Type B pancreatic cell (in vitro differentiated cells): ENCODE results near the gene SCLT1. TPM values are rescaled to one million over a fixed set of nuclear protein-coding genes. Genes with fewer than 3 reads are reported as not detected.

Experiments used
- DNase-seq: peaks from one replicate; pipeline ENCODE4 v3.0.0; 2021; ENCODE audit warnings: mixed read lengths; ENCODE audit not compliant: unreplicated experiment; ENCODE audit errors: extremely low spot score
- H3K27ac Mint-ChIP-seq: 2 replicates; pipeline ENCODE4 v1.8.0; 2021; ENCODE audit warnings: mild to moderate bottlenecking, mixed read lengths
- H3K27me3 Mint-ChIP-seq: 2 replicates; pipeline ENCODE4 v1.8.0; 2021; ENCODE audit warnings: mixed read lengths
- H3K36me3 Mint-ChIP-seq: 2 replicates; pipeline ENCODE4 v1.8.0; 2021; ENCODE audit warnings: mixed read lengths
- H3K4me1 Mint-ChIP-seq: one replicate; pipeline ENCODE4 v1.8.0; 2021; ENCODE audit warnings: mixed read lengths; ENCODE audit not compliant: unreplicated experiment
- H3K4me3 Mint-ChIP-seq: 2 replicates; pipeline ENCODE4 v1.8.0; 2021; ENCODE audit warnings: mild to moderate bottlenecking, mixed read lengths
- H3K9me3 Mint-ChIP-seq: 2 replicates; pipeline ENCODE4 v1.8.0; 2021; ENCODE audit warnings: mixed read lengths
- total RNA-seq: library from RNA; stranded (reverse); gene quantifications from 2 replicates; pipeline ENCODE4 v1.2.1, GENCODE V29; 2021; ENCODE audit warnings: low replicate concordance
- TF ChIP-seq, protein P1 (sequence below): fragments of 200-600 bp; sonication (generic); conservative IDR thresholded peaks from 2 replicates; pipeline ENCODE4 v1.5.0; 2021; ENCODE audit warnings: antibody characterized with exemption, mild to moderate bottlenecking

Gene SCLT1
- total RNA-seq, 1 donor from 2014 or later: 21.2 TPM

DNA sequence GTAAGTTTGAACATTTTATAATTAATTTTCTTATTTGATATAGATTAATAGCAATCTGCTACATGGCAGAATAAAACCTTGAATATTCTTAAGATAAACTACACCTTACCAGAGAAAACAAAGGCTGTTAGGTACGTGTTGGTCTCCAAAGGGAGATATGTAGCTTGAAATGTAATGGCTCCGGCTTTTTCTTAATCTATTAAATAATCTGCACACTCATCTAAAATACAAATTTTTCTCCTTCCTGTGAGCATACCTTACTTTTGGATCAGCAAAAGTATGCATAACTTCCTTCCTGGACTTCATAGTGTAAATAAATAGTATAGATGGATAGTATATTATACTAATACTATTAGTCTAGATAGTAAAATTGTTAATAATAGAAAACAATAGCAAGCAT, 142.5 kb downstream of the SCLT1 start:
- H3K4me1 Mint-ChIP-seq: no peaks in the 10 kb centered on the region
- H3K27ac Mint-ChIP-seq: no peak overlapping the region
- no peak for DNase-seq
- no peaks in the 10 kb centered on the region for H3K9me3 Mint-ChIP-seq
- H3K4me3 Mint-ChIP-seq: no peak overlapping the region
- H3K36me3 Mint-ChIP-seq: peaks cover 5% of the 10 kb centered on the region
- TF ChIP-seq, protein P1, sequence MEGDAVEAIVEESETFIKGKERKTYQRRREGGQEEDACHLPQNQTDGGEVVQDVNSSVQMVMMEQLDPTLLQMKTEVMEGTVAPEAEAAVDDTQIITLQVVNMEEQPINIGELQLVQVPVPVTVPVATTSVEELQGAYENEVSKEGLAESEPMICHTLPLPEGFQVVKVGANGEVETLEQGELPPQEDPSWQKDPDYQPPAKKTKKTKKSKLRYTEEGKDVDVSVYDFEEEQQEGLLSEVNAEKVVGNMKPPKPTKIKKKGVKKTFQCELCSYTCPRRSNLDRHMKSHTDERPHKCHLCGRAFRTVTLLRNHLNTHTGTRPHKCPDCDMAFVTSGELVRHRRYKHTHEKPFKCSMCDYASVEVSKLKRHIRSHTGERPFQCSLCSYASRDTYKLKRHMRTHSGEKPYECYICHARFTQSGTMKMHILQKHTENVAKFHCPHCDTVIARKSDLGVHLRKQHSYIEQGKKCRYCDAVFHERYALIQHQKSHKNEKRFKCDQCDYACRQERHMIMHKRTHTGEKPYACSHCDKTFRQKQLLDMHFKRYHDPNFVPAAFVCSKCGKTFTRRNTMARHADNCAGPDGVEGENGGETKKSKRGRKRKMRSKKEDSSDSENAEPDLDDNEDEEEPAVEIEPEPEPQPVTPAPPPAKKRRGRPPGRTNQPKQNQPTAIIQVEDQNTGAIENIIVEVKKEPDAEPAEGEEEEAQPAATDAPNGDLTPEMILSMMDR: no peak
- H3K27me3 Mint-ChIP-seq: no peaks in the 10 kb centered on the region

- H3K27ac Mint-ChIP-seq: no peak overlapping the region
- DNase-seq: no peak
- no peaks in the 10 kb centered on the region for H3K9me3 Mint-ChIP-seq
- peaks cover 16% of the 10 kb centered on the region for H3K36me3 Mint-ChIP-seq
- no peaks in the 10 kb centered on the region for H3K4me1 Mint-ChIP-seq
- TF ChIP-seq, protein P1: no peak
- H3K4me3 Mint-ChIP-seq: no peak overlapping the region
- no peaks in the 10 kb centered on the region for H3K27me3 Mint-ChIP-seq
Observed at GRCh38 chr4:128946916-128947315, 146.4 kb downstream of the SCLT1 start.

GRCh38 chr4:128942607-128943006, 150.7 kb downstream of the SCLT1 start:
- Mint-ChIP-seq H3K9me3 (no peaks in the 10 kb centered on the region), H3K4me1 (no peaks in the 10 kb centered on the region), H3K27me3 (no peaks in the 10 kb centered on the region), H3K27ac (no peak overlapping the region), H3K4me3 (no peak overlapping the region), H3K36me3 (peaks cover 29% of the 10 kb centered on the region)
- no peak for DNase-seq
- TF ChIP-seq, protein P1: no peak

DNA sequence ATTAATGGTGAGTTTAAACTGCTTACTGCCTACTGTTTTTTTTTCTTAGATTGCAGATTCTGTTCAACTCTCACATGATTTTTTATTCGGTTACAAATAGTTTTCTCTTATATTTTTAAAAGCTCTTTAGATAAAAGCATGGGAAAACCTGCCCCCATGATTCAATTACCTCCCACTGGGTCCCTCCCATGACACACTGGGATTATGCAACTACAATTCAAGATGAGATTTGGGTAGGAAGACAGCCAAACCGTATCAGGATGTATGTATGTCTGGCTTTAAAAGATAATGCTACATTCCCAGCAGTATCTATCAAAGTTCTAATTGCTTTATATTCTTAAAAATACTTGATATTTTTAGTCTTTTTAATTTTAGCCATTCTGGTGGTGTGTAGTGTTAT, 152.4 kb downstream of the SCLT1 start:
- Mint-ChIP-seq H3K36me3 (peaks cover 24% of the 10 kb centered on the region), H3K9me3 (no peaks in the 10 kb centered on the region), H3K4me3 (no peak overlapping the region), H3K27me3 (no peaks in the 10 kb centered on the region), H3K27ac (no peak overlapping the region), H3K4me1 (no peaks in the 10 kb centered on the region)
- DNase-seq: no peak
- TF ChIP-seq, protein P1: no peak

DNA sequence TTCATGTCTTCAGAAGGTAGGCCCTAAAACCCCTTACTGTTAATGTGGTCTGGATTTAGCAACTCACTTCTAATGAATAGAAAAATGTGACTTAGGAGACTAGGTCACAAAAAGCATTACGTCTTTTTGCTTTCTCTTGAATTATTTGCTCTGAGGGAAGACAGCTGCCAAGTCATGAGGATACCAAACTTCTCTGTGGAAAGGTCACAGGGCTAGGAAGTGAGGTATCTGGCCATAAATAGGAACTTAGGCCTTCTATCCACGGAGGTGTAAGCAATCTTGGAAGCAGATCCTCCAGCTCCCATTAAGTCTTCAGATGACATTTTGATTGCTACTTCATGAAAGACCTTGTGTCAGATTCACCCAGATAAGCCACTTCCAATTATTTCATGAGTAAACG, 163.3 kb downstream of the SCLT1 start:
- Mint-ChIP-seq H3K27me3 (no peaks in the 10 kb centered on the region), H3K27ac (no peak overlapping the region), H3K4me3 (no peak overlapping the region), H3K9me3 (no peaks in the 10 kb centered on the region), H3K4me1 (no peaks in the 10 kb centered on the region), H3K36me3 (peaks cover 19% of the 10 kb centered on the region)
- DNase-seq: no peak
- TF ChIP-seq, protein P1: no peak

GRCh38 chr4:128924951-128925350, 168.4 kb downstream of the SCLT1 start:
- no peaks in the 10 kb centered on the region for H3K9me3 Mint-ChIP-seq
- DNase-seq: no peak
- no peak overlapping the region for H3K4me3 Mint-ChIP-seq
- TF ChIP-seq, protein P1: no peak
- no peak overlapping the region for H3K27ac Mint-ChIP-seq
- no peaks in the 10 kb centered on the region for H3K27me3 Mint-ChIP-seq
- H3K36me3 Mint-ChIP-seq: peaks cover 27% of the 10 kb centered on the region
- no peaks in the 10 kb centered on the region for H3K4me1 Mint-ChIP-seq
